Astrocyte (in vitro differentiated cells and primary cell): ENCODE measurements around the gene ATRNL1.

ENCODE experiments used
- EZH2 ChIP-seq: IDR thresholded peaks from 2 replicates; pipeline ENCODE4 v1.6.1; 2012; ENCODE audit warnings: mild to moderate bottlenecking, low read length, inconsistent platforms; ENCODE audit not compliant: insufficient read depth
- TF ChIP-seq, protein P1 (sequence below): IDR thresholded peaks from 2 replicates; pipeline ENCODE4 v1.5.1; 2011; ENCODE audit warnings: low read depth, mild to moderate bottlenecking, inconsistent platforms, low read length, moderate library complexity; ENCODE audit not compliant: insufficient read depth

DNA sequence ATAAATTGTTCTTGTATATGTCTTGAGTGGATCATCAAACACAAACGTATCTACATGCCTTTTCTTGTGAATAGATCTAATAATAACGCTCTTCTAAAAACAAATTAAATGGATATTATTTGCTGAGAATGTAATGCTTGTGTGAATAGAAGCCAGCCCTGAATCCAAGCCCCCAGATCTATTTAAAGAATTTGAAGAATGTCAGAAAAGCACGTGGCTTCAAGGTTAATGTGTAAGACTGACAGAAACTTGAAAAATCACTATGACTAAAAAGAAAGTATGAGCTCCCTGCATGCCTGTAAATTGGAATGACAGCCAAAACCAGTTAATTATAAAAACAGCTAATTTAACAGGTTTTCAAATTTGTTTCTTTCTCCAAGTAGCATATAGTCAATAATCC is 43.2 kb upstream of the ATRNL1 start:
- TF ChIP-seq, protein P1, sequence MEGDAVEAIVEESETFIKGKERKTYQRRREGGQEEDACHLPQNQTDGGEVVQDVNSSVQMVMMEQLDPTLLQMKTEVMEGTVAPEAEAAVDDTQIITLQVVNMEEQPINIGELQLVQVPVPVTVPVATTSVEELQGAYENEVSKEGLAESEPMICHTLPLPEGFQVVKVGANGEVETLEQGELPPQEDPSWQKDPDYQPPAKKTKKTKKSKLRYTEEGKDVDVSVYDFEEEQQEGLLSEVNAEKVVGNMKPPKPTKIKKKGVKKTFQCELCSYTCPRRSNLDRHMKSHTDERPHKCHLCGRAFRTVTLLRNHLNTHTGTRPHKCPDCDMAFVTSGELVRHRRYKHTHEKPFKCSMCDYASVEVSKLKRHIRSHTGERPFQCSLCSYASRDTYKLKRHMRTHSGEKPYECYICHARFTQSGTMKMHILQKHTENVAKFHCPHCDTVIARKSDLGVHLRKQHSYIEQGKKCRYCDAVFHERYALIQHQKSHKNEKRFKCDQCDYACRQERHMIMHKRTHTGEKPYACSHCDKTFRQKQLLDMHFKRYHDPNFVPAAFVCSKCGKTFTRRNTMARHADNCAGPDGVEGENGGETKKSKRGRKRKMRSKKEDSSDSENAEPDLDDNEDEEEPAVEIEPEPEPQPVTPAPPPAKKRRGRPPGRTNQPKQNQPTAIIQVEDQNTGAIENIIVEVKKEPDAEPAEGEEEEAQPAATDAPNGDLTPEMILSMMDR = no peak
- no peak for TF ChIP-seq EZH2
